A673 (cell line): ENCODE results near the gene CRYBG2. TPM values are rescaled to one million over a fixed set of nuclear protein-coding genes. Genes with fewer than 3 reads are reported as not detected.

Experiments used
- BruUV-seq: library from RNA; stranded (reverse); fragments of 400-500 nt; replicated peaks from 2 replicates; lab custom pipeline; 2021; lab: Mats Ljungman, UMichigan
- CTCF ChIA-PET: fragments of 300-600 bp; sonication (Branson Sonifier 250); formaldehyde crosslinking; loops from one replicate; lab custom pipeline; 2022; ENCODE audit warnings: antibody characterized with exemption; lab: Charles Lee
- POLR2A ChIA-PET: fragments of 300-600 bp; sonication (Branson Sonifier 250); formaldehyde crosslinking; loops from one replicate; lab custom pipeline; 2022; ENCODE audit warnings: antibody characterized with exemption; ENCODE audit not compliant: low non-redundant PET; lab: Charles Lee
- DNase-seq: peaks from one replicate; pipeline ENCODE4 v3.0.0-alpha.2; 2015; ENCODE audit warnings: low spot score
- H3K27ac ChIP-seq: fragments of 200-600 bp; sonication (generic); 2 replicates; pipeline ENCODE4 v1.5.1; 2016; ENCODE audit warnings: mixed run types, low read depth, mild to moderate bottlenecking, mixed read lengths, antibody characterized with exemption, low read length; ENCODE audit not compliant: poor library complexity, severe bottlenecking
- H3K27me3 ChIP-seq: fragments of 200-600 bp; sonication (generic); replicated peaks from 2 replicates; pipeline ENCODE4 v1.6.1; 2017; ENCODE audit warnings: mixed run types, low read depth, mild to moderate bottlenecking, mixed read lengths, antibody characterized with exemption, low read length; ENCODE audit not compliant: insufficient read depth, poor library complexity
- H3K36me3 ChIP-seq: fragments of 200-600 bp; sonication (generic); 2 replicates; pipeline ENCODE4 v1.6.1; 2016; ENCODE audit warnings: mixed run types, mild to moderate bottlenecking, mixed read lengths, antibody characterized with exemption, low read length; ENCODE audit not compliant: insufficient read depth, poor library complexity, severe bottlenecking
- H3K4me1 ChIP-seq: fragments of 200-600 bp; sonication (generic); 2 replicates; pipeline ENCODE4 v1.6.1; 2017; ENCODE audit warnings: mixed run types, mild to moderate bottlenecking, mixed read lengths, antibody characterized with exemption, low read length; ENCODE audit not compliant: insufficient read depth, poor library complexity, severe bottlenecking
- H3K4me3 ChIP-seq: fragments of 200-600 bp; sonication (generic); 2 replicates; pipeline ENCODE4 v1.5.1; 2016; ENCODE audit warnings: low read depth, mixed run types, mild to moderate bottlenecking, mixed read lengths, low read length; ENCODE audit not compliant: poor library complexity, severe bottlenecking
- H3K9me3 ChIP-seq: fragments of 200-600 bp; sonication (generic); 2 replicates; pipeline ENCODE4 v1.6.1; 2016; ENCODE audit warnings: mixed run types, low read depth, mild to moderate bottlenecking, mixed read lengths, antibody characterized with exemption, low read length; ENCODE audit not compliant: poor library complexity, severe bottlenecking
- EZH2 ChIP-seq: fragments of 200-600 bp; sonication (generic); IDR thresholded peaks from 2 replicates; pipeline ENCODE4 v1.6.1; 2017; ENCODE audit warnings: borderline replicate concordance, low read depth, mild to moderate bottlenecking, mixed read lengths, antibody characterized with exemption, low read length; ENCODE audit not compliant: poor library complexity, severe bottlenecking
- intact Hi-C: fragments of 100-400 bp; cut with micrococcal nuclease; formaldehyde crosslinking; loops from one replicate; pipeline ENCODE4 v1.10.0; 2022; ENCODE audit not compliant: unreplicated experiment
- total RNA-seq: library from RNA; stranded (reverse); gene quantifications from 2 replicates; pipeline ENCODE4 v1.2.3, GENCODE V29; 2021
- TF ChIP-seq, protein P1 (sequence below): fragments of 300-800, 200-600 bp; sonication (generic); conservative IDR thresholded peaks from 2 replicates; pipeline ENCODE4 v1.5.1; 2017; ENCODE audit warnings: low read depth, mild to moderate bottlenecking, antibody characterized with exemption, low read length, moderate library complexity, mixed read lengths

CRYBG2 gene
- total RNA-seq, 1 experiment from 2014 or later: not detected

DNA sequence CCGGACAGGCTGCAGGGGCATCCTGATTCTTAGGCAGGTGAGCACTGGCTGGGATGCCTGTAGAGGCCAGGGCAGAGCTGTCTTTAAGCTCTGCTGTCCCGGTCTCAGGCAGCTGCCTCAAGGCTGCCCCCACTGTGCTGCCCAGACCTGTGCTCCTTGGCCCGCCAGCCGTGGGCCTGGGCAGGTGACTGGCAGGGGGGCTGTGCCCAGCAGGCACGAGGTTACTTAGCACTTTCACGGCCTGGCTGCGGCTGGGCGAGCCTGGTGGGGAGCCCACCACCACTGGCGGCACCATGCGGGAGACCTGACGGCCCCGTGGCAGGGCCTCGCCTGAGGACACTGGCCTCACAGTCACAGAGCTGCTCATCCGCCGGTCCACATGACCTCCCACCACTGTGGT lies 8.2 kb downstream of the CRYBG2 start:
- Histone ChIP-seq H3K27me3 (no peaks in the 10 kb centered on the region), H3K9me3 (no peaks in the 10 kb centered on the region), H3K36me3 (no peaks in the 10 kb centered on the region), H3K4me3 (no peak overlapping the region), H3K4me1 (no peaks in the 10 kb centered on the region), H3K27ac (no peak overlapping the region)
- no peak for DNase-seq
- no TSS peak for BruUV-seq
- no peak for TF ChIP-seq EZH2
- ChIA-PET CTCF (no interaction called here), POLR2A (no interaction called here)
- intact Hi-C loops: no loop called here

DNA sequence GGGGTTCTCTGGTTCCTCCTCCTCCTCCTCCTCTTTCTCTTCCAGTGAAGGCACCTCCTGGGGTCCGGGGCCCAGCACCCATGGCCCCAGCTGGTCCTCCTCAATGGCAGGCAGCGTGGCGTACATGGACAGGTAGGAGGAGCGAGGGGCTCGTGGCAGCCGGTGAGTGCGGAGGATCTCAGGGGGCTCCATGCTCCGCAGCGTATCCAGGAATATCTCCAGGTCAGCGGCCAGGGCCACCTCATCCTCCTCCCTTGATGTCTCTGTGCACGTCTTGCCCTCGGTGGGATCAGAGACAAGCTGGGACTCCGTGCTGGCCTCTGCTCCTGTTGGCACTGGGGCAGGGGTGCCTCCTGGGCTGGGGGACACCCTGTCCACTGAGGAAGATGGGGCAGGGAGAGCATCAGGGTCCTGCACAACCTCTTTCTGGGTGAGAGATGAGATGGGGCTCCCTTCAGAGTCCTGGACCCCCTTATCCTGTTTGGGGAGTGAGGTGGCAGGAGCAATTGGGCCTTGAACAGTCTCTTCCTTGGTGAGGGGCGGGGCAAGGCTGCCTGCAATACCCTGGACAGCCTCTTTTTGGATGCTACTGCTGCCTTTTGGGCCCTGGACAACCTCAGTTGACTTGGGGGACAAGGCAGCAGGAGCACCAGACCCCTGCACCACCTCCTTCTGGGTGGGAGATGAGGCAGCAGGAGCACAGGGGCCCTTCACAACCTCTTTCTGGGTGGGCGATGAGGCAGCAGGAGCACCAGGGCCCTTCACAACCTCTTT lies 9.6 kb downstream of the CRYBG2 start:
- no peaks in the 10 kb centered on the region for H3K4me1 ChIP-seq
- intact Hi-C loops: no loop called here
- DNase-seq: no peak
- no peaks in the 10 kb centered on the region for H3K36me3 ChIP-seq
- no peaks in the 10 kb centered on the region for H3K27me3 ChIP-seq
- no peak overlapping the region for H3K4me3 ChIP-seq
- no TSS peak for BruUV-seq
- TF ChIP-seq EZH2: no peak
- TF ChIP-seq, protein P1, sequence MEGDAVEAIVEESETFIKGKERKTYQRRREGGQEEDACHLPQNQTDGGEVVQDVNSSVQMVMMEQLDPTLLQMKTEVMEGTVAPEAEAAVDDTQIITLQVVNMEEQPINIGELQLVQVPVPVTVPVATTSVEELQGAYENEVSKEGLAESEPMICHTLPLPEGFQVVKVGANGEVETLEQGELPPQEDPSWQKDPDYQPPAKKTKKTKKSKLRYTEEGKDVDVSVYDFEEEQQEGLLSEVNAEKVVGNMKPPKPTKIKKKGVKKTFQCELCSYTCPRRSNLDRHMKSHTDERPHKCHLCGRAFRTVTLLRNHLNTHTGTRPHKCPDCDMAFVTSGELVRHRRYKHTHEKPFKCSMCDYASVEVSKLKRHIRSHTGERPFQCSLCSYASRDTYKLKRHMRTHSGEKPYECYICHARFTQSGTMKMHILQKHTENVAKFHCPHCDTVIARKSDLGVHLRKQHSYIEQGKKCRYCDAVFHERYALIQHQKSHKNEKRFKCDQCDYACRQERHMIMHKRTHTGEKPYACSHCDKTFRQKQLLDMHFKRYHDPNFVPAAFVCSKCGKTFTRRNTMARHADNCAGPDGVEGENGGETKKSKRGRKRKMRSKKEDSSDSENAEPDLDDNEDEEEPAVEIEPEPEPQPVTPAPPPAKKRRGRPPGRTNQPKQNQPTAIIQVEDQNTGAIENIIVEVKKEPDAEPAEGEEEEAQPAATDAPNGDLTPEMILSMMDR: no peak
- H3K9me3 ChIP-seq: no peaks in the 10 kb centered on the region
- H3K27ac ChIP-seq: no peak overlapping the region
- CTCF ChIA-PET: no interaction called here
- POLR2A ChIA-PET: no interaction called here

DNA sequence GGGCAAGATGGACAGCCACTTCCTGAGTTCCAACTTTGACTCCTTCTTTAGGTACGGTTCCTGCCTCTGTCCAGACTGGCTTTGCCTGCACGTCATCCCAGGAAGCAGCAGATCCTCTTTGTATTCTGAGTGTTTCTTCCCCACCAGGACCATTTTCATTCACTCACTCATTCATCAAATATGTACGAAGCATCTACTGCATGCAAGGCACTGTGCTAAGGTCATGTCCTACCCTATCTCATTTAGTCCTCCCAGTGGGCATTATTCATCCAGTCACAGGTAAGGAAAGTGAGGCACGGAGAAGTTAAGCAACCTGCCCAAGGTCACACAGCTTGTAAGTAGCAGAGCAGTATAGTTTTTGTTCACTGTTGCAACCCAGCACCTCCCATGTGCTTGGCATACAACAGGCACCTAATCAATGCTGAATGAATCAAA lies 13.9 kb downstream of the CRYBG2 start:
- ChIA-PET CTCF (no interaction called here), POLR2A (no interaction called here)
- BruUV-seq: no TSS peak

More for the DNA sequence above, 13.9 kb downstream of the CRYBG2 start:
- intact Hi-C loops: no loop called here
- no peak for DNase-seq
- Histone ChIP-seq H3K4me1 (no peaks in the 10 kb centered on the region), H3K27ac (no peak overlapping the region), H3K4me3 (no peak overlapping the region), H3K9me3 (no peaks in the 10 kb centered on the region), H3K36me3 (no peaks in the 10 kb centered on the region), H3K27me3 (no peaks in the 10 kb centered on the region)
- TF ChIP-seq, protein P1: no peak
- TF ChIP-seq EZH2: no peak
